ENCODE results near the gene DESI2.

DNA sequence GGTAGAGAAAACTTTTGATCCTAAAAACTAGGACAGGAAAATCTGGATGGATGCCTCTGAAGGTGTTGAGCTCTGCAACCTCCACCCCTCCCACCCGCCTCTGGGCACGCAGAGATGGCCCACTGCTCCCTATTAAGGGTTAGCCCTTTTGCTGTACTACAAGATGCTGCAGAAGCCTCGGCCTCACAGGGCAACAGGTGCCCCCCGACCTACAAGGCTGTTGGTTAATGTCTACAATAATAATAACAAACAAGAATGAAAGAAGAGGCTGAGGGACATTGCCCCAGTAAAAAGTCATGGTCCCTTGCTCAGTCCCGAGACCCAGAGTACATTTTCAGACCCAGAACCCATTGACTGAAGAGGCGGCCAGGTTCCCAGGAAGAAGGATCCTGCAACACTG lies 7.5 kb upstream of the DESI2 start:
- TF ChIP-seq, protein P1, sequence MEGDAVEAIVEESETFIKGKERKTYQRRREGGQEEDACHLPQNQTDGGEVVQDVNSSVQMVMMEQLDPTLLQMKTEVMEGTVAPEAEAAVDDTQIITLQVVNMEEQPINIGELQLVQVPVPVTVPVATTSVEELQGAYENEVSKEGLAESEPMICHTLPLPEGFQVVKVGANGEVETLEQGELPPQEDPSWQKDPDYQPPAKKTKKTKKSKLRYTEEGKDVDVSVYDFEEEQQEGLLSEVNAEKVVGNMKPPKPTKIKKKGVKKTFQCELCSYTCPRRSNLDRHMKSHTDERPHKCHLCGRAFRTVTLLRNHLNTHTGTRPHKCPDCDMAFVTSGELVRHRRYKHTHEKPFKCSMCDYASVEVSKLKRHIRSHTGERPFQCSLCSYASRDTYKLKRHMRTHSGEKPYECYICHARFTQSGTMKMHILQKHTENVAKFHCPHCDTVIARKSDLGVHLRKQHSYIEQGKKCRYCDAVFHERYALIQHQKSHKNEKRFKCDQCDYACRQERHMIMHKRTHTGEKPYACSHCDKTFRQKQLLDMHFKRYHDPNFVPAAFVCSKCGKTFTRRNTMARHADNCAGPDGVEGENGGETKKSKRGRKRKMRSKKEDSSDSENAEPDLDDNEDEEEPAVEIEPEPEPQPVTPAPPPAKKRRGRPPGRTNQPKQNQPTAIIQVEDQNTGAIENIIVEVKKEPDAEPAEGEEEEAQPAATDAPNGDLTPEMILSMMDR (IDR thresholded peaks at IDR 0.05) = no peak
- TF ChIP-seq POLR2AphosphoS5 (IDR thresholded peaks at IDR 0.05) (no peak), POLR2A (IDR thresholded peaks at IDR 0.05) (no peak), EP300 (IDR thresholded peaks at IDR 0.05) (no peak)

Measured in sigmoid colon (tissue), 4 donors.